Measurements from ENCODE around the gene MACROD2.

DNA sequence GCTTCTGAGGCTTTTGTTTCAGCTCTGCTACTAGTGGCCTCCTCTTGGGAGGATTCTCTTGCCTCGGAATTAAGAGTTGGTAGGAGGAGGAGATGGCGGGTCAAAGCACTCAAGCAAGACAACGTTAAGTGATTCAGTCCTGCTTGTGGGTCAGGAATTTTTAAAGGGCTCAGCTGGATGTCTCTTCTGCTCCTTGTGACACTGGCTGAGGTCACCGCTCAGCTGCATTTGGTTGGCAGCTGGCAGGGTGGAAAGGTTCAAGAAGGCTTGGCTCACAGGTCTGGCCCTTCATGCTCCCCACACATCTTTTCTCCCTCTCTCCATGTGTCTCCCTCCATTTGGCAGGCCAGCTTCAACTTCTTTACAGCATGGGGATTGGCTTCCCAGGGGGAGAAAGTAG, 1936.6 kb downstream of the MACROD2 start:
- TF ChIP-seq POLR2A (IDR thresholded peaks at IDR 0.05) (no peak), POLR2AphosphoS5 (IDR thresholded peaks at IDR 0.05) (no peak)
- TF ChIP-seq, protein P1, sequence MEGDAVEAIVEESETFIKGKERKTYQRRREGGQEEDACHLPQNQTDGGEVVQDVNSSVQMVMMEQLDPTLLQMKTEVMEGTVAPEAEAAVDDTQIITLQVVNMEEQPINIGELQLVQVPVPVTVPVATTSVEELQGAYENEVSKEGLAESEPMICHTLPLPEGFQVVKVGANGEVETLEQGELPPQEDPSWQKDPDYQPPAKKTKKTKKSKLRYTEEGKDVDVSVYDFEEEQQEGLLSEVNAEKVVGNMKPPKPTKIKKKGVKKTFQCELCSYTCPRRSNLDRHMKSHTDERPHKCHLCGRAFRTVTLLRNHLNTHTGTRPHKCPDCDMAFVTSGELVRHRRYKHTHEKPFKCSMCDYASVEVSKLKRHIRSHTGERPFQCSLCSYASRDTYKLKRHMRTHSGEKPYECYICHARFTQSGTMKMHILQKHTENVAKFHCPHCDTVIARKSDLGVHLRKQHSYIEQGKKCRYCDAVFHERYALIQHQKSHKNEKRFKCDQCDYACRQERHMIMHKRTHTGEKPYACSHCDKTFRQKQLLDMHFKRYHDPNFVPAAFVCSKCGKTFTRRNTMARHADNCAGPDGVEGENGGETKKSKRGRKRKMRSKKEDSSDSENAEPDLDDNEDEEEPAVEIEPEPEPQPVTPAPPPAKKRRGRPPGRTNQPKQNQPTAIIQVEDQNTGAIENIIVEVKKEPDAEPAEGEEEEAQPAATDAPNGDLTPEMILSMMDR (IDR thresholded peaks at IDR 0.05), result no peak
